ENCODE measurements around the gene MYO1D.

MYO1D gene

GRCh38 chr17:32514606-32515005 lies 362.3 kb downstream of the MYO1D start:
- ATAC-seq, result no peak
- TF ChIP-seq ESRRG (CRISPR knock-in tag; IDR thresholded peaks at IDR 0.05) (no peak), ARNTL (CRISPR knock-in tag; IDR thresholded peaks at IDR 0.05; ENCODE audit: borderline replicate concordance, low read depth) (no peak), GLIS3 (CRISPR knock-in tag; IDR thresholded peaks at IDR 0.05) (no peak), ZC3H10 (CRISPR knock-in tag; IDR thresholded peaks at IDR 0.05) (no peak)

- TF ChIP-seq TOX (CRISPR knock-in tag; IDR thresholded peaks at IDR 0.05; ENCODE audit: borderline replicate concordance) (no peak), RARB (CRISPR knock-in tag; IDR thresholded peaks at IDR 0.05) (no peak), ZNF8 (CRISPR knock-in tag; IDR thresholded peaks at IDR 0.05) (no peak), ZC3H10 (CRISPR knock-in tag; IDR thresholded peaks at IDR 0.05) (no peak), CREB5 (CRISPR knock-in tag; IDR thresholded peaks at IDR 0.05; ENCODE audit: low read depth) (no peak)
Measured at GRCh38 chr17:32513579-32513978, 363.3 kb downstream of the MYO1D start.

GRCh38 chr17:32512328-32512727 lies 364.6 kb downstream of the MYO1D start:
- TF ChIP-seq ISL1 (CRISPR knock-in tag; IDR thresholded peaks at IDR 0.05) (no peak), OSR1 (CRISPR knock-in tag; IDR thresholded peaks at IDR 0.05) (no peak), CSRNP3 (CRISPR knock-in tag; IDR thresholded peaks at IDR 0.05) (no peak), ARNTL (CRISPR knock-in tag; IDR thresholded peaks at IDR 0.05; ENCODE audit: borderline replicate concordance, low read depth) (no peak), ZNF70 (CRISPR knock-in tag; IDR thresholded peaks at IDR 0.05) (no peak), ZFP30 (CRISPR knock-in tag; IDR thresholded peaks at IDR 0.05) (no peak), RARB (CRISPR knock-in tag; IDR thresholded peaks at IDR 0.05) (no peak), BACH2 (CRISPR knock-in tag; IDR thresholded peaks at IDR 0.05; ENCODE audit: borderline replicate concordance) (no peak), ZFP3 (CRISPR knock-in tag; IDR thresholded peaks at IDR 0.05) (no peak), CREB5 (CRISPR knock-in tag; IDR thresholded peaks at IDR 0.05; ENCODE audit: low read depth) (no peak), SNAI2 (CRISPR knock-in tag; IDR thresholded peaks at IDR 0.05) (no peak), ZNF565 (CRISPR knock-in tag; conservative IDR thresholded peaks at IDR 0.05; ENCODE audit: low read depth) (no peak), CSDC2 (CRISPR knock-in tag; IDR thresholded peaks at IDR 0.05) (no peak), POU6F1 (CRISPR knock-in tag; IDR thresholded peaks at IDR 0.05; ENCODE audit: borderline replicate concordance, low read depth) (no peak), ZNF8 (CRISPR knock-in tag; IDR thresholded peaks at IDR 0.05) (no peak)
- ATAC-seq, result no peak

More at GRCh38 chr17:32513579-32513978, 363.3 kb downstream of the MYO1D start:
- ATAC-seq, result no peak

- TF ChIP-seq ZFP3 (CRISPR knock-in tag; IDR thresholded peaks at IDR 0.05), result no peak
- TF ChIP-seq ZNF8 (CRISPR knock-in tag; IDR thresholded peaks at IDR 0.05), result no peak
- no peak for TF ChIP-seq TSHZ2 (CRISPR knock-in tag; IDR thresholded peaks at IDR 0.05)
- no peak for TF ChIP-seq PPARA (CRISPR knock-in tag; IDR thresholded peaks at IDR 0.05; ENCODE audit: borderline replicate concordance)
- TF ChIP-seq ZC3H10 (CRISPR knock-in tag; IDR thresholded peaks at IDR 0.05), result no peak
- no peak for TF ChIP-seq OSR1 (CRISPR knock-in tag; IDR thresholded peaks at IDR 0.05)
- no peak for TF ChIP-seq SNAI2 (CRISPR knock-in tag; IDR thresholded peaks at IDR 0.05)
Measured at GRCh38 chr17:32510466-32510865, 366.5 kb downstream of the MYO1D start.

More at GRCh38 chr17:32510466-32510865, 366.5 kb downstream of the MYO1D start:
- ATAC-seq, result no peak
